H1 (cell line): ENCODE measurements around the gene THEMIS. TPM values are rescaled to one million over a fixed set of nuclear protein-coding genes. Genes with fewer than 3 reads are reported as not detected.

ENCODE experiments used
- CTCF ChIA-PET: fragments of 300-600 bp; sonication (Branson Sonifier 250); formaldehyde crosslinking; loops from one replicate; lab custom pipeline; 2021; ENCODE audit not compliant: partially characterized antibody; lab: Charles Lee
- POLR2A ChIA-PET: fragments of 300-600 bp; sonication (Branson Sonifier 250); formaldehyde crosslinking; loops from one replicate; lab custom pipeline; 2021; ENCODE audit warnings: inconsistent platforms; ENCODE audit not compliant: partially characterized antibody; lab: Charles Lee
- DNase-seq, 2 experiments: peaks; one replicate each; pipeline versions ENCODE4 v3.0.0 to v3.0.0-alpha.2; 2010 to 2022; ENCODE audit warnings: low spot score in 2 of 2, low read depth in 1 of 2, mixed read lengths in 1 of 2
- FAIRE-seq: peaks from 2 replicates; lab custom pipeline; 2011; peaks lifted over from hg19 to GRCh38; lab: Jason Lieb, UNC
- H2AFZ ChIP-seq: 2 replicates; pipeline ENCODE4 v1.8.1; 2012; ENCODE audit warnings: low read length, inconsistent platforms
- H2AK5ac ChIP-seq: 2 replicates; pipeline ENCODE4 v1.6.1; 2013; ENCODE audit warnings: low read depth, low read length
- H2BK120ac ChIP-seq: replicated peaks from 2 replicates; pipeline ENCODE3; 2013; ENCODE audit warnings: low read depth, low read length, inconsistent platforms
- H2BK12ac ChIP-seq: 2 replicates; pipeline ENCODE4 v1.6.1; 2013; ENCODE audit warnings: low read depth, low read length
- H2BK15ac ChIP-seq: 2 replicates; pipeline ENCODE4 v1.6.1; 2013; ENCODE audit warnings: low read length
- H2BK20ac ChIP-seq: 2 replicates; pipeline ENCODE4 v1.6.1; 2013; ENCODE audit warnings: low read length
- H2BK5ac ChIP-seq: 2 replicates; pipeline ENCODE4 v1.6.1; 2013; ENCODE audit warnings: low read depth, low read length
- H3K14ac ChIP-seq: 2 replicates; pipeline ENCODE4 v1.6.1; 2013; ENCODE audit warnings: inconsistent platforms; ENCODE audit not compliant: insufficient read length
- H3K18ac ChIP-seq: 2 replicates; pipeline ENCODE4 v1.6.1; 2013; ENCODE audit warnings: low read length; ENCODE audit errors: extremely low read depth
- H3K23ac ChIP-seq: 2 replicates; pipeline ENCODE4 v1.6.1; 2013; ENCODE audit warnings: inconsistent platforms; ENCODE audit not compliant: insufficient read length
- H3K23me2 ChIP-seq: 2 replicates; pipeline ENCODE4 v1.6.1; 2013; ENCODE audit warnings: low read depth, low read length
- H3K27ac ChIP-seq: 2 replicates; pipeline ENCODE4 v1.6.1; 2011; ENCODE audit warnings: low read depth, low read length, inconsistent platforms
- H3K27me3 ChIP-seq, 4 experiments: replicated peaks in 1 of 4; 1 replicate in 1 of 4; 2 replicates in 3 of 4; pipeline versions ENCODE4 v1.6.1 to v1.8.1; 2011 to 2013; ENCODE audit warnings: low read length in 3 of 4, mild to moderate bottlenecking in 3 of 4, inconsistent platforms in 2 of 4, mixed read lengths in 2 of 4, moderate library complexity in 1 of 4; ENCODE audit not compliant: control insufficient read depth in 3 of 4, insufficient read depth in 3 of 4; ENCODE audit errors: extremely low read depth in 1 of 4
- H3K36me3 ChIP-seq, 4 experiments: 2 replicates each; pipeline versions ENCODE4 v1.6.1 to v1.8.1; 2011 to 2013; ENCODE audit warnings: mild to moderate bottlenecking in 4 of 4, low read length in 3 of 4, moderate library complexity in 2 of 4, control low read depth in 1 of 4, inconsistent platforms in 1 of 4; ENCODE audit not compliant: insufficient read depth in 4 of 4, control insufficient read depth in 2 of 4
- H3K4ac ChIP-seq: replicated peaks from 2 replicates; pipeline ENCODE3; 2013; ENCODE audit warnings: low read length, low read depth, mixed read lengths, inconsistent platforms; ENCODE audit not compliant: insufficient read length
- H3K4me1 ChIP-seq, 4 experiments: replicated peaks in 1 of 4; 1 replicate in 1 of 4; 2 replicates in 3 of 4; pipeline versions ENCODE4 v1.6.1 to v1.8.1; 2011 to 2013; ENCODE audit warnings: low read length in 3 of 4, inconsistent platforms in 2 of 4, mixed read lengths in 1 of 4; ENCODE audit not compliant: insufficient read depth in 4 of 4, control insufficient read depth in 3 of 4
- H3K4me2 ChIP-seq, 2 experiments: 2 replicates each; pipeline versions ENCODE4 v1.6.1 to v1.8.1; 2011 to 2013; ENCODE audit warnings: low read depth in 2 of 2, low read length in 2 of 2, control low read depth in 1 of 2, inconsistent platforms in 1 of 2, mild to moderate bottlenecking in 1 of 2; ENCODE audit not compliant: insufficient read depth in 1 of 2
- H3K4me3 ChIP-seq, 4 experiments: fragments of 200-600, 300-600 bp in 1 of 4; sonication (generic), shearing (Covaris generic), sonication (Bioruptor Twin) in 1 of 4; 2 replicates each; pipeline versions ENCODE4 v1.5.1 to v1.8.1; 2011 to 2016; ENCODE audit warnings: low read length in 4 of 4, low read depth in 3 of 4, control low read depth in 2 of 4, inconsistent platforms in 2 of 4, mild to moderate bottlenecking in 2 of 4, mixed read lengths in 1 of 4, moderate library complexity in 1 of 4; ENCODE audit not compliant: insufficient read depth in 2 of 4; ENCODE audit errors: extremely low read depth in 1 of 4
- H3K56ac ChIP-seq: replicated peaks from 2 replicates; pipeline ENCODE3; 2013; ENCODE audit warnings: low read depth, mild to moderate bottlenecking, mixed read lengths, low read length, inconsistent platforms; ENCODE audit not compliant: insufficient read length
- H3K79me1 ChIP-seq: 2 replicates; pipeline ENCODE4 v1.6.1; 2013; ENCODE audit warnings: low read depth, low read length, control low read depth
- H3K79me2 ChIP-seq, 2 experiments: 2 replicates each; pipeline versions ENCODE4 v1.6.1 to v1.8.1; 2012 to 2013; ENCODE audit warnings: low read length in 2 of 2, mild to moderate bottlenecking in 2 of 2, inconsistent platforms in 1 of 2; ENCODE audit not compliant: insufficient read depth in 2 of 2, control insufficient read depth in 1 of 2
- H3K9ac ChIP-seq, 4 experiments: replicated peaks in 1 of 4; 1 replicate in 1 of 4; 2 replicates in 3 of 4; pipeline versions ENCODE4 v1.6.1 to v1.8.1; 2011 to 2013; ENCODE audit warnings: low read depth in 3 of 4, low read length in 3 of 4, control low read depth in 2 of 4, mild to moderate bottlenecking in 2 of 4, moderate library complexity in 2 of 4, inconsistent platforms in 1 of 4; ENCODE audit errors: extremely low read depth in 1 of 4
- H3K9me3 ChIP-seq, 2 experiments: 2 replicates each; pipeline versions ENCODE4 v1.6.1 to v1.8.1; 2012 to 2013; ENCODE audit warnings: mild to moderate bottlenecking in 2 of 2, moderate library complexity in 2 of 2, control low read depth in 1 of 2, inconsistent platforms in 1 of 2, low read depth in 1 of 2, low read length in 1 of 2, mixed read lengths in 1 of 2; ENCODE audit not compliant: insufficient read depth in 2 of 2
- H4K20me1 ChIP-seq, 2 experiments: replicated peaks in 1 of 2; 2 replicates each; pipeline versions ENCODE3 to v1.8.1; 2011 to 2013; ENCODE audit warnings: inconsistent platforms in 2 of 2, low read length in 2 of 2, mild to moderate bottlenecking in 1 of 2; ENCODE audit not compliant: insufficient read depth in 2 of 2, control insufficient read depth in 1 of 2
- H4K5ac ChIP-seq: 2 replicates; pipeline ENCODE4 v1.6.1; 2013; ENCODE audit warnings: low read length, low read depth, mixed read lengths, inconsistent platforms; ENCODE audit not compliant: insufficient read length
- H4K8ac ChIP-seq: 2 replicates; pipeline ENCODE4 v1.8.0; 2013; ENCODE audit warnings: mild to moderate bottlenecking, moderate library complexity, low read length, inconsistent platforms; ENCODE audit not compliant: insufficient read depth; ENCODE audit errors: extremely low read depth
- H4K91ac ChIP-seq: replicated peaks from 2 replicates; pipeline ENCODE3; 2013; ENCODE audit warnings: low read length, mixed read lengths, inconsistent platforms; ENCODE audit not compliant: insufficient read length
- CBX8 ChIP-seq: fragments of 300-800, 300-1000 bp; sonication (generic); IDR thresholded peaks from 2 replicates; pipeline ENCODE4 v1.7.1; 2016; ENCODE audit warnings: low read depth, low read length, borderline replicate concordance
- CREB1 ChIP-seq: IDR thresholded peaks from 2 replicates; pipeline ENCODE4 v1.6.1; 2012; ENCODE audit warnings: inconsistent platforms
- FOSL1 ChIP-seq: IDR thresholded peaks from 2 replicates; pipeline ENCODE4 v1.6.1; 2011; ENCODE audit warnings: mild to moderate bottlenecking, low read depth, low read length, moderate library complexity; ENCODE audit not compliant: insufficient read depth
- HDAC6 ChIP-seq: IDR thresholded peaks from one replicate; pipeline ENCODE4 v1.7.1; 2012; ENCODE audit warnings: low read depth, mild to moderate bottlenecking, inconsistent platforms, low read length, moderate library complexity
- KDM1A ChIP-seq: fragments of 200-600, 300-600 bp; sonication (generic); IDR thresholded peaks from 2 replicates; pipeline ENCODE4 v1.7.1; 2016; ENCODE audit warnings: mild to moderate bottlenecking, low read length, borderline replicate concordance
- KDM5A ChIP-seq: fragments of 200-600 bp; IDR thresholded peaks from 2 replicates; pipeline ENCODE4 v1.7.1; 2012; ENCODE audit warnings: mild to moderate bottlenecking, low read length, inconsistent platforms, mixed read lengths
- NANOG ChIP-seq: IDR thresholded peaks from 2 replicates; pipeline ENCODE4 v1.6.1; 2011; ENCODE audit warnings: low read length, low read depth, mild to moderate bottlenecking, inconsistent platforms; ENCODE audit not compliant: insufficient read depth, poor library complexity, severe bottlenecking
- YY1 ChIP-seq: IDR thresholded peaks from 2 replicates; pipeline ENCODE4 v1.6.1; 2011; ENCODE audit warnings: low read depth, mild to moderate bottlenecking, low read length
- WGBS, 2 experiments: shearing (Covaris generic) in 1 of 2; methylation state at CpG; one replicate each; pipeline versions ENCODE4 v1.1.6 to v1.1.7; 2013 to 2015; ENCODE audit warnings: low lambda C conversion rate in 2 of 2, mixed read lengths in 2 of 2, inconsistent platforms in 1 of 2, low coverage in 1 of 2, missing lambda C conversion rate in 1 of 2; ENCODE audit not compliant: insufficient replicate concordance in 2 of 2, insufficient coverage in 1 of 2, insufficient read length in 1 of 2; ENCODE audit errors: extremely low coverage in 1 of 2, missing lambda C conversion rate in 1 of 2; 5-methylcytosine and 5-hydroxymethylcytosine counted together
- polyA plus RNA-seq, 7 experiments: library from polyadenylated mRNA; depleted of rRNA in 3 of 7; stranded (reverse) in 5 of 7; unstranded in 2 of 7; fragments of >200 nt in 5 of 7; fragments of 200-250 nt in 2 of 7; gene quantifications; 1 replicate in 5 of 7; 2 replicates in 1 of 7; 4 replicates in 1 of 7; pipeline versions ENCODE4 v1.2.1 to v1.2.3, GENCODE V29; 2011 to 2013; ENCODE audit warnings: missing spikeins in 2 of 7, mixed read lengths in 2 of 7
- total RNA-seq: library from RNA; stranded (reverse); fragmentation: NEBNext Ultra II Directional; extraction: Animal tissue kit (Norgen Biotek cat#: 25700); gene quantifications from 2 replicates; pipeline ENCODE4 v1.2.1, GENCODE V29; 2021
- TF ChIP-seq, protein P1 (sequence below): IDR thresholded peaks from 2 replicates; pipeline ENCODE4 v1.6.1; 2011; ENCODE audit warnings: low read depth, mild to moderate bottlenecking, low read length; ENCODE audit not compliant: insufficient read depth

THEMIS gene
- total and polyA plus RNA-seq, 2 of the 8 experiments (the other 6 are each of a cell fraction or from before 2014, with no cell fraction given), result not detected

- Histone ChIP-seq H3K27me3 (no peaks in the 10 kb centered on the region), H2BK12ac (no peak overlapping the region), H3K4me2 (no peak overlapping the region), H3K79me1 (no peaks in the 10 kb centered on the region), H3K9me3 (no peaks in the 10 kb centered on the region), H3K27ac (no peak overlapping the region), H3K14ac (no peak overlapping the region), H3K36me3 (no peaks in the 10 kb centered on the region), H2BK5ac (no peak overlapping the region), H3K23ac (no peak overlapping the region), H4K20me1 (no peaks in the 10 kb centered on the region), H4K5ac (no peak overlapping the region), H4K91ac (no peak overlapping the region), H3K18ac (no peak overlapping the region), H3K9ac (no peak overlapping the region), H4K8ac (no peak overlapping the region), H3K4me3 (no peak overlapping the region), H3K4ac (no peak overlapping the region), H2BK120ac (no peak overlapping the region), H3K4me1 (no peaks in the 10 kb centered on the region; a peak in 1 of 7 replicates), H2BK20ac (no peak overlapping the region), H2AK5ac (no peak overlapping the region), H3K23me2 (no peaks in the 10 kb centered on the region), H3K79me2 (no peaks in the 10 kb centered on the region), H2AFZ (no peak overlapping the region), H2BK15ac (no peak overlapping the region), H3K56ac (no peak overlapping the region)
- DNase-seq (no peak), FAIRE-seq (no peak)
- no peak for TF ChIP-seq KDM5A
- no peak for TF ChIP-seq KDM1A
- TF ChIP-seq, protein P1, sequence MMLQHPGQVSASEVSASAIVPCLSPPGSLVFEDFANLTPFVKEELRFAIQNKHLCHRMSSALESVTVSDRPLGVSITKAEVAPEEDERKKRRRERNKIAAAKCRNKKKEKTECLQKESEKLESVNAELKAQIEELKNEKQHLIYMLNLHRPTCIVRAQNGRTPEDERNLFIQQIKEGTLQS, result no peak
- TF ChIP-seq CREB1, result no peak
- TF ChIP-seq HDAC6, result no peak
- no peak for TF ChIP-seq CBX8
- no peak for TF ChIP-seq FOSL1
- TF ChIP-seq NANOG, result no peak
- TF ChIP-seq YY1, result no peak
- ChIA-PET POLR2A (no interaction called here), CTCF (interaction anchor here (1.4 kb wide), 1 partner anchor 31 kb away, joined by 3 read pairs; no protein-coding TSS in a partner anchor)
- WGBS, 2 experiments, result 89% methylated on average over 3 of the region's 3 CpGs; no CpG with 5 or more reads in 1 of the 2 experiments
Observed at GRCh38 chr6:127886603-127887002, 14.3 kb downstream of the THEMIS start.
